C4-2B (cell line): Measurements from ENCODE around the gene PSTPIP1.

Experiments
- H3K27ac ChIP-seq: fragments of 450-650 bp; 2 replicates; pipeline ENCODE4 v1.5.1; 2017
- CTCF ChIP-seq: fragments of 450-650 bp; conservative IDR thresholded peaks from 2 replicates; pipeline ENCODE4 v1.5.1; 2017; ENCODE audit warnings: mild to moderate bottlenecking
- ZFX ChIP-seq: fragments of 450-650 bp; IDR thresholded peaks from 2 replicates; pipeline ENCODE4 v1.6.1; 2017

Gene PSTPIP1

DNA sequence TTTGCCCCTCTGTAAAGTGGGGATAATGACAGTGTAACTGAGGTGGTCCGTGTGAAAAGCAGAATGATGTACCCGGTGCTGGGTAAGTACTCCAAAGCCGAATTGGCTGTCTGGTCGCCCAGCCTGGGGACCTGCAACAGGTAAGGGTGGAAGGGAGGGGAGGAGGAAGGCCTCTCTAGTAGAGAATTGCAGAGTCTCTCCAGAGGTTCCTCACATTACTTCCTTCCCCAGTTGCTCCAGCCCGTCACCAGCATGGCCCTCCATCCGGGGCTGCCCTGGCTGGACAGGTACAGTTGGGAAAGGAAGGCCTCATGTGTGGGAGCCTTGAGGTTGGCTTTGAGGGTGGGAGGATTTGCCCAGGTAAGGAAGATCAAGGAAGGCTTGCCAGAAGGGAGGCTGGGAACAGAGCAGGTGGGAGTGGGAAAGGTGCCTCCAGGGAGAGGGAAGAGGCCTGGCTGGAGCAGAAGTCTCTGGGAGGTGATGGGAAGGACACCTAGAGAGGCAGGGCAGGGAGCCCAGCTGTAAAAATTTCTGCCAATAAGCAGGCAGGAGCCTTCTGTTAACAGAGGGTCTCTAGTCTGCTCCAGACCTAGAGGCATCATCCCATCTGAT lies 1.7 kb upstream of the PSTPIP1 start:
- no peak overlapping the region for H3K27ac ChIP-seq
- no peak for TF ChIP-seq ZFX
- TF ChIP-seq CTCF, result no peak

DNA sequence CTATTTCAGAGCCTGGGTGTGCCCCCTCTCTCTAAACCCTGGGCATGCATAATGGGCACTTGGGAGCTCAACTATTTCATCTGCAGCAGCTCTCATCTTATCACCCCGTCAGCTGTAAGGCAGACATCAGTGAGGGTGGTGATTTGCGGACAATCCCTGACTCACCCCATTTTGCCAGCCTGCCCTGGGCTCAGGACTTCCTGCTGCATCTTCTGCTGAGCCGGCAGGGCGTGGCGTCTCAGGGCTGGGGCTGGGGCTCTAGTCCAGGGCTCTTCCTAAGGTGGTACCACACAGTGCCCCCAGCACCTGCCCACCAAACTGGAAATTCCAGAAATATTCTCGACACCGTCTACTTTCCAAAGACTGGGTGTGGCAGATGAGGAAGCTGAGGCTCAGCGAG lies 925 bp upstream of the PSTPIP1 start:
- H3K27ac ChIP-seq, result no peak overlapping the region
- TF ChIP-seq ZFX, result no peak
- no peak for TF ChIP-seq CTCF

- TF ChIP-seq CTCF, result no peak
- no peak for TF ChIP-seq ZFX
- no peak overlapping the region for H3K27ac ChIP-seq
Observed at GRCh38 chr15:76994496-76994895, 430 bp upstream of the PSTPIP1 start.

DNA sequence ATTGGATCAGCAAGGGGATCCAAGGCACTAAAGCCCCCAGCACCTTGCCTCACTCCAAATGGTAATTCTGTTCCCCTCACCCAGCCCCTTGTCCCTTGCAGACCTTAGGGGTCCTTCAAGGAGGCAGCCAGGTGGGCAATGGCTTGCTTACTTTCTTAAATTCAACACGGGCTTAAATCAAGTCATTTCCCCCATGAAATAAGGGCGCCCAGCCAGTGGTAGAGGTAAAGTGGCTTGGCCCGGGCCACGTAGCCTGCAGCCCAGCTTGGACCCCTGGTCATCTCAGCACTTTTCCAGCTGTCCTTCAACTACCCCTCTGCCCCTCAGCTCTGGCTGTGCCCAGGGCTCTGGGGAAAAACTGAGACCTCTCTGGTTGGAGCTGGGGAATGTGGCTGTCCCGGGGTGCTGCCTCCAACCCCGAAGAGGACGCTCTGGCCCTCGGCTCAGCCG lies 1.2 kb downstream of the PSTPIP1 start:
- no peak for TF ChIP-seq ZFX
- no peak for TF ChIP-seq CTCF
- no peak overlapping the region for H3K27ac ChIP-seq

DNA sequence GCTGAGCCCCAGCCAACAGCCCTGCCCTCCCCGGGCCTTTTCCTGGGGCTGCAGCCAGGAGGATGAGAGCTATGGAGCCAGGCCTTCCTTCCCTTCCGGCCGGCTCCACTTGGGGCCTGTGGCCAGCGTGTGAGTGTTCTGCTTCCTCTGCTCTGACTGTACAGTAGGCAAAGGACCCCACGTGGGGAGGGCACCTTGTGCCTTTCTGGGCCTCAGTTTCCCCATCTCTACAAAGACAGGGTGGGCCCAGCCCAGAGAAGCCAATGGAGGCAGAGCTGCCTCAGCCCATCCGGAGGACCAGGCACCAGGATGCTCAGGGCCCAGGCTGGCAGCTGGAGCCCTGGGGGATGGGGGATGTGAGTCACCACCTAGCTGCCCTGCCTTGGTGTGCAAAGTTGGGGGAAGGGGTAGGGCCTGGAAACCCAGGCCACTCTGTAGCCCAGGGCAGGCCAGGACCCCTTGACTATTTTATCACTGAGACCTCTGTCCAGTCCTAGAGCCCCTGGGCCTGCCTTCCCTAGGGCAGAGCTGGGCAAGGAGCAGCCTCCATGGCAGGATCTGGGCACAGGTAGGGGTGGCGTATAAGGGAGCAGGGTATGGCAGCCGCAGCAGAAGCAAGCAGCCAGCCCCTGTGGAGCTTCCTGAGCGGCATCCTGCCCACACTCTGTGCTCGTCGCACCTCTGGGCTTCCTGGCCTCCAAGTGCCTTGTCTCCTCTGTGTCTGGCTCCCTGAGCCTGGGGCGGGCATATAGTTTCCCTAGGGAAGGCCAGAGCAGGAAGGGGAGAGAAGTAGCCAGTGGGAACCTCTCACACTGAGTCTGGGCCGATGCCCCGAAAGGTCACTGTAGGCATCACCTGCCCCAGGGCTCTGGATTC lies 1.8 kb downstream of the PSTPIP1 start:
- H3K27ac ChIP-seq, result no peak overlapping the region
- TF ChIP-seq ZFX (no peak), CTCF (no peak)

DNA sequence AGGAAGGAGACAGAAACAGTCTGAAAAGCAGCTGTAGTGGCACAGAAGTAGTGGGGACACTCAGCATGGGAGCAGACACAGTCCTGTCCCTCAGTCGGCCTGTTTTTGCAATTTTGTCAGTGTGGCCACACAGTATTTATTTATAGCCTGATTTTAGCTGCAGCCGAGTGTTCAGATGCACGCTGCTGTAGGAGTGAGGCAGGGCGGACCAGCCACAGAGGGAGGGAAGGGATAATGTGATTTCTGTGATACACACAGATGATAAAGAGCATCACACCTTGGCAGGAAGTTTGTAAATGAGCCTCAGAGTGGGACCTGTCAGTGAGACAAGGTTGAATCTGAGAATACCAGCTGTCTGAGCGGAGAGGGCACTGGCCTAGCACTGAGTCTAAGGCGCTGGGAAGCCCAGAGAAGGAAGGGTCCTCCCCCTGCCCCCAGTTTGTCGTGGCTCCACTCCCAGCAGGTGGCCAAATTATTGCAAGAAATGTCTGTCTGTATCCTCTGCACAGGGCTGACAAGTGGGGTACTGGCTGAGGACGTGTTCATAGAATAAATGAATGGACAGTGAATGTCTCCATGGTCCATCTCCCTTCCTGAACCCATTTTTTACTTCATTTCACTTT lies 3.8 kb downstream of the PSTPIP1 start:
- H3K27ac ChIP-seq, result no peak overlapping the region
- no peak for TF ChIP-seq ZFX
- no peak for TF ChIP-seq CTCF

GRCh38 chr15:76999996-77000395 lies 5.1 kb downstream of the PSTPIP1 start:
- no peak for TF ChIP-seq CTCF
- TF ChIP-seq ZFX, result no peak
- no peak overlapping the region for H3K27ac ChIP-seq
